Neural cell (in vitro differentiated cells): ENCODE results near the gene SLC44A1. TPM values are rescaled to one million over a fixed set of nuclear protein-coding genes. Genes with fewer than 3 reads are reported as not detected.

Source experiments
- H2AFZ ChIP-seq: fragments of 200-600, 300-800 bp; sonication (generic), shearing (Covaris generic); 2 replicates; pipeline ENCODE4 v1.6.0; 2014; ENCODE audit warnings: low read depth, mild to moderate bottlenecking, antibody characterized with exemption, low read length, moderate library complexity
- H3F3A ChIP-seq: fragments of 200-600 bp; shearing (Covaris generic); 2 replicates; pipeline ENCODE4 v1.6.1; 2016; ENCODE audit warnings: mild to moderate bottlenecking, moderate library complexity, mixed read lengths, antibody characterized with exemption, low read length; ENCODE audit not compliant: insufficient read depth, poor library complexity, severe bottlenecking
- H3K27ac ChIP-seq: fragments of 200-600, 300-800 bp; sonication (generic), shearing (Covaris generic); 2 replicates; pipeline ENCODE4 v1.5.1; 2014; ENCODE audit warnings: mild to moderate bottlenecking, low read length, moderate library complexity
- H3K27me3 ChIP-seq: fragments of 300-800, 200-600 bp; sonication (generic), shearing (Covaris generic); 2 replicates; pipeline ENCODE4 v1.6.0; 2014; ENCODE audit warnings: mild to moderate bottlenecking, low read depth, low read length, moderate library complexity; ENCODE audit not compliant: insufficient read depth
- H3K36me3 ChIP-seq: fragments of 300-800, 200-600 bp; sonication (generic), shearing (Covaris generic); 2 replicates; pipeline ENCODE4 v1.5.1; 2014; ENCODE audit warnings: mild to moderate bottlenecking, antibody characterized with exemption, low read length, moderate library complexity; ENCODE audit not compliant: insufficient read depth
- H3K4me2 ChIP-seq: fragments of 300-800, 200-600 bp; sonication (generic), shearing (Covaris generic); 2 replicates; pipeline ENCODE4 v1.6.0; 2014; ENCODE audit warnings: mild to moderate bottlenecking, low read length
- H3K4me3 ChIP-seq: fragments of 300-800, 200-600 bp; sonication (generic), shearing (Covaris generic); 2 replicates; pipeline ENCODE4 v1.5.1; 2014; ENCODE audit warnings: mild to moderate bottlenecking, low read length, moderate library complexity
- H3K79me2 ChIP-seq: fragments of 200-600 bp; shearing (Covaris generic); replicated peaks from 2 replicates; pipeline ENCODE4 v1.6.0; 2014; ENCODE audit warnings: mild to moderate bottlenecking, low read length, moderate library complexity; ENCODE audit not compliant: insufficient read depth
- H3K9ac ChIP-seq: fragments of 300-800, 200-600 bp; sonication (generic), shearing (Covaris generic); 2 replicates; pipeline ENCODE4 v1.6.1; 2016; ENCODE audit warnings: mild to moderate bottlenecking, low read length, mixed read lengths
- H3K9me2 ChIP-seq: fragments of 200-600 bp; shearing (Covaris generic); 2 replicates; pipeline ENCODE4 v1.6.1; 2016; ENCODE audit warnings: mild to moderate bottlenecking, low read length, mixed read lengths; ENCODE audit not compliant: insufficient read depth
- H3K9me3 ChIP-seq: fragments of 200-600, 300-800 bp; sonication (generic), shearing (Covaris generic); 2 replicates; pipeline ENCODE4 v1.6.1; 2016; ENCODE audit warnings: mild to moderate bottlenecking, mixed run types, low read length, moderate library complexity, mixed read lengths
- H4K20me1 ChIP-seq: fragments of 200-600 bp; shearing (Covaris generic); 2 replicates; pipeline ENCODE4 v1.6.1; 2016; ENCODE audit warnings: mild to moderate bottlenecking, mixed run types; ENCODE audit not compliant: insufficient read depth
- CTCF ChIP-seq: fragments of 450-650 bp; IDR thresholded peaks from 2 replicates; pipeline ENCODE4 v1.5.1; 2014; ENCODE audit warnings: antibody characterized with exemption, mild to moderate bottlenecking, moderate library complexity; ENCODE audit not compliant: poor library complexity, severe bottlenecking
- EP300 ChIP-seq: fragments of 450-650 bp; conservative IDR thresholded peaks from 2 replicates; pipeline ENCODE4 v1.6.1; 2014; ENCODE audit warnings: antibody characterized with exemption, mild to moderate bottlenecking, moderate library complexity; ENCODE audit not compliant: poor library complexity, severe bottlenecking
- EZH2 ChIP-seq: fragments of 200-600, 300-800 bp; shearing (Covaris generic), sonication (generic); IDR thresholded peaks from 2 replicates; pipeline ENCODE4 v1.6.1; 2014; ENCODE audit warnings: antibody characterized with exemption, low read length, borderline replicate concordance, mild to moderate bottlenecking; ENCODE audit not compliant: insufficient read depth, poor library complexity, severe bottlenecking
- MXI1 ChIP-seq: fragments of 450-650 bp; conservative IDR thresholded peaks from 2 replicates; pipeline ENCODE4 v1.6.1; 2014; ENCODE audit warnings: antibody characterized with exemption, mild to moderate bottlenecking; ENCODE audit not compliant: poor library complexity, severe bottlenecking
- POLR2AphosphoS5 ChIP-seq: IDR thresholded peaks from 2 replicates; pipeline ENCODE4 v1.6.1; 2012
- RAD21 ChIP-seq: fragments of 450-650 bp; conservative IDR thresholded peaks from 2 replicates; pipeline ENCODE4 v1.6.1; 2014; ENCODE audit warnings: antibody characterized with exemption, mild to moderate bottlenecking, moderate library complexity
- REST ChIP-seq: IDR thresholded peaks from 2 replicates; pipeline ENCODE4 v1.6.1; 2012; ENCODE audit warnings: borderline replicate concordance
- SMC3 ChIP-seq: fragments of 450-650 bp; conservative IDR thresholded peaks from 2 replicates; pipeline ENCODE4 v1.6.1; 2014; ENCODE audit warnings: antibody characterized with exemption, mild to moderate bottlenecking, moderate library complexity; ENCODE audit not compliant: poor library complexity
- TAF1 ChIP-seq: IDR thresholded peaks from 2 replicates; pipeline ENCODE4 v1.6.1; 2012; ENCODE audit warnings: low read depth
- polyA plus RNA-seq: library from polyadenylated mRNA; depleted of rRNA; stranded (reverse); fragments of >200 nt; gene quantifications from 2 replicates; pipeline ENCODE4 v1.2.3, GENCODE V29; 2014

The SLC44A1 gene
- polyA plus RNA-seq, 1 donor from 2014 or later, result 3.9 TPM

GRCh38 chr9:105414947-105415661 lies 170.7 kb downstream of the SLC44A1 start:
- no peak overlapping the region for H3K4me3 ChIP-seq
- H3F3A ChIP-seq, result no peaks in the 10 kb centered on the region
- H3K27me3 ChIP-seq, result no peaks in the 10 kb centered on the region
- no peak overlapping the region for H3K4me2 ChIP-seq
- H4K20me1 ChIP-seq, result no peaks in the 10 kb centered on the region
- no peak overlapping the region for H3K27ac ChIP-seq
- no peaks in the 10 kb centered on the region for H3K79me2 ChIP-seq
- no peak overlapping the region for H2AFZ ChIP-seq
- H3K36me3 ChIP-seq, result no peaks in the 10 kb centered on the region
- no peak overlapping the region for H3K9ac ChIP-seq
- H3K9me2 ChIP-seq, result no peaks in the 10 kb centered on the region
- H3K9me3 ChIP-seq, result no peaks in the 10 kb centered on the region
- TF ChIP-seq POLR2AphosphoS5, result no peak
- TF ChIP-seq SMC3, result peak; percentile 97
- no peak for TF ChIP-seq TAF1
- no peak for TF ChIP-seq EZH2
- peak; percentile 95 for TF ChIP-seq CTCF
- TF ChIP-seq RAD21, result peak; percentile 98
- no peak for TF ChIP-seq EP300
- no peak for TF ChIP-seq MXI1
- no peak for TF ChIP-seq REST

GRCh38 chr9:105415662-105415980 lies 171.2 kb downstream of the SLC44A1 start:
- Histone ChIP-seq H3K27ac (no peak overlapping the region), H3K36me3 (no peaks in the 10 kb centered on the region), H3K9me2 (no peaks in the 10 kb centered on the region), H3K4me3 (no peak overlapping the region), H3K9me3 (no peaks in the 10 kb centered on the region), H3K9ac (no peak overlapping the region), H3F3A (no peaks in the 10 kb centered on the region), H4K20me1 (no peaks in the 10 kb centered on the region), H2AFZ (no peak overlapping the region), H3K79me2 (no peaks in the 10 kb centered on the region), H3K4me2 (no peak overlapping the region), H3K27me3 (no peaks in the 10 kb centered on the region)
- no peak for TF ChIP-seq SMC3
- TF ChIP-seq EP300, result no peak
- no peak for TF ChIP-seq REST
- no peak for TF ChIP-seq EZH2
- no peak for TF ChIP-seq TAF1
- no peak for TF ChIP-seq POLR2AphosphoS5
- no peak for TF ChIP-seq MXI1
- no peak for TF ChIP-seq CTCF
- TF ChIP-seq RAD21, result no peak
